Hypothalamus (tissue), 51 donors: ENCODE measurements around the gene GMDS.

Experiments used
- DNase-seq, 51 donors: peaks; one replicate each; lab custom pipeline; 2025; lab: John Stamatoyannopoulos, UW

GMDS gene

DNA sequence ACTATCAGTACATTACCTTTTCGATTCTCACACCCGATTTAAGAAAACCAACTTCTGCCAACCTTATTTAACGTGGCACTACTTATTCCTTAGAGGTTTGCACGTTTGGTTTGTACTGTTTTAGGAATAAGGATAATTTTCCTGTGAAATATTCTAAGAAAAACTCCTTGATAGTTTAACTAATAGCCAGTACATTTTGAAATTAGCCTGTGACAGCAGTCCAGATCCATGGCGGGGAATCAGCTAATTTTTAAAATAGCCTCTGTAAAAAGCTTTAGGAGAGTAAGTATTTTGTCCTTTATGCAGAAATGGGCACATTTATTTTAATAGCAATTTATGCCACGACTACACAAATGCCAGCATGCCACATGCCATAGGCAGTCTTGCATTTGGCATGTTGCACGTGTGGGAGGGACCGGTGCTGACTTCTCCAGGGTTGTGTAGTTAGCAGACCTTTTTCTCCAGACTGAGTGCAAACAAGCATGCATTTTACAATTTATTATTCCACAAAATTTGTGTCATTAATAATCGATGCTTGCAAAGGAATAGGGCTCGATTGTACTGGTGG, 629.5 kb downstream of the GMDS start:
- DNase-seq = no peak

DNA sequence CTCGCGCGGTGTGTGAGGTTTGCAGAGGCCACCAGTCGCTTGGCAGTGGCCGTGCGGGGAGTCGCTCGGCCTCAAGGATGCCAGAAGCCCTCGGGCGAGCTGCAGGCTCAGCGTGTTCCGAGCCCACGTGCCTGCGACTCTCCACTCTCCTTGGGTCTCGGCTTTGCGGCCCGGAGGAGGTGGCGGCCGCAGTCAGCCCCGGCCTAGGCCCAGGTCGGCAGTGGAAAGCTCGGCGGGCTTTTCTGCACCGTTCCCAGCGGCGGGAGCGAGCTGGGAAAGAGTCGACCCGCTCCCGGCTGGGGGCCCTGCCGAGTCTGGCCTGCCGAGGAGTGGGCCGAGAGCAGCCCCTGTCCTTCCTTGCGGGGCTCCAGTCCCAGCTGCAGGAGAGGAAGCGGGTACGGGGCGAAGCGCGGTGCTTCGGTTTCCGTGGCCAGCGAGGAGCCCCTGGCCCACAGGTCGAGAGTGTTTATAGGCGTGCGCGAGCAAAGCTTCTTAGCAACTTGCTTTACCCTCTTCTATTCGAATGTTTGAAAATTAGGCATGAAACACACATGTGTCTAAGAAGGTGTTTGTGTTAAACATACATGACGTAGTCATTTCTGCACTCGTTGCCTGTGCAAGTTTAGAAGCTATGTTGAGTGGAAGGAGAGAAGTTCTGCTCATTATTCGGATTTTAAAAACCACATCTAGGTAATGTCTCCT, 630.1 kb downstream of the GMDS start:
- DNase-seq = no peak

- no peak for DNase-seq
These were observed 630.8 kb downstream of the GMDS start for GRCh38 chr6:1614448-1615150.

DNA sequence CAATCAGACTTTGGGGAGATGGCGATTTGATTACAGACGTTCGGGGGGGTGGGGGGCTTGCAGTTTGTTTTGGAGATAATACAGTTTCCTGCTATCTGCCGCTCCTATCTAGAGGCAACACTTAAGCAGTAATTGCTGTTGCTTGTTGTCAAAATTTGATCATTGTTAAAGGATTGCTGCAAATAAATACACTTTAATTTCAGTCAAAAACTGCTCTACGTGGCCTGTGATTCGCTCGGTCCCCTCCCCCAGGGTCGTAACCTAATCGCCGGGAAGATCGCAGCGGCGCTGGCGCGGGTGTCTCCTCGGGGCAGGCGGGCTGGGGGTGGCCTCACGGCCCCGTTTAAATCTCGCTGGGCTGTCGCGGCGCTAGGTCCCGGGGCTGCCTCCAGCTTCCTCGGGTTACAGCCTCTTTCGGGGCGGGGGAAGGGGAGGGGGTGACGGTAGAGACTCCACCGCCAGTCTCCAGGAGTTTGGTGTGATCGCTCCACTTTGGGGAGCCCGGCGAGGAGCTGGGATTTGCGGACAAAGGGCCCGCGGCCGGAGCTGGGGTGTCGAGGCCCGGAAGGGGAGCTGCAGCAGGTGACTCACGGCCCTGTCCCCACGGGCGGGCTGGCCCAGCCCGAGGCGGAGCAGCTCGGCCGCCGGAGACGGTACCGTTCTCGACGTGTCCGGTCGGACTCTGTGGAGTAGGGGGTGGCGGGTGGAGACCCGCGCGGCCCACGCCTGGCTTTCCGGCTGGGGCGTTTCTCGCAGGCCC, 631.5 kb downstream of the GMDS start:
- DNase-seq = no peak

- DNase-seq = no peak
These were observed 632.1 kb downstream of the GMDS start for GRCh38 chr6:1613346-1613687.

- DNase-seq = no peak
These were observed 632.5 kb downstream of the GMDS start for GRCh38 chr6:1612974-1613306.

GRCh38 chr6:1612299-1612973, 633.0 kb downstream of the GMDS start:
- DNase-seq = no peak

DNA sequence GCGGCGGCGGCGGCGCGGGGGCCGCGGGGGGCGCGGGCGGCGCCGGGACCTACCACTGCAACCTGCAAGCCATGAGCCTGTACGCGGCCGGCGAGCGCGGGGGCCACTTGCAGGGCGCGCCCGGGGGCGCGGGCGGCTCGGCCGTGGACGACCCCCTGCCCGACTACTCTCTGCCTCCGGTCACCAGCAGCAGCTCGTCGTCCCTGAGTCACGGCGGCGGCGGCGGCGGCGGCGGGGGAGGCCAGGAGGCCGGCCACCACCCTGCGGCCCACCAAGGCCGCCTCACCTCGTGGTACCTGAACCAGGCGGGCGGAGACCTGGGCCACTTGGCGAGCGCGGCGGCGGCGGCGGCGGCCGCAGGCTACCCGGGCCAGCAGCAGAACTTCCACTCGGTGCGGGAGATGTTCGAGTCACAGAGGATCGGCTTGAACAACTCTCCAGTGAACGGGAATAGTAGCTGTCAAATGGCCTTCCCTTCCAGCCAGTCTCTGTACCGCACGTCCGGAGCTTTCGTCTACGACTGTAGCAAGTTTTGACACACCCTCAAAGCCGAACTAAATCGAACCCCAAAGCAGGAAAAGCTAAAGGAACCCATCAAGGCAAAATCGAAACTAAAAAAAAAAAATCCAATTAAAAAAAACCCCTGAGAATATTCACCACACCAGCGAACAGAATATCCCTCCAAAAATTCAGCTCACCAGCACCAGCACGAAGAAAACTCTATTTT, 633.7 kb downstream of the GMDS start:
- no peak for DNase-seq

DNA sequence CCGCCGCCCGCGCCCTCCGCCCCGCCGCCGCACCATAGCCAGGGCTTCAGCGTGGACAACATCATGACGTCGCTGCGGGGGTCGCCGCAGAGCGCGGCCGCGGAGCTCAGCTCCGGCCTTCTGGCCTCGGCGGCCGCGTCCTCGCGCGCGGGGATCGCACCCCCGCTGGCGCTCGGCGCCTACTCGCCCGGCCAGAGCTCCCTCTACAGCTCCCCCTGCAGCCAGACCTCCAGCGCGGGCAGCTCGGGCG, 634.2 kb downstream of the GMDS start:
- DNase-seq = no peak

DNA sequence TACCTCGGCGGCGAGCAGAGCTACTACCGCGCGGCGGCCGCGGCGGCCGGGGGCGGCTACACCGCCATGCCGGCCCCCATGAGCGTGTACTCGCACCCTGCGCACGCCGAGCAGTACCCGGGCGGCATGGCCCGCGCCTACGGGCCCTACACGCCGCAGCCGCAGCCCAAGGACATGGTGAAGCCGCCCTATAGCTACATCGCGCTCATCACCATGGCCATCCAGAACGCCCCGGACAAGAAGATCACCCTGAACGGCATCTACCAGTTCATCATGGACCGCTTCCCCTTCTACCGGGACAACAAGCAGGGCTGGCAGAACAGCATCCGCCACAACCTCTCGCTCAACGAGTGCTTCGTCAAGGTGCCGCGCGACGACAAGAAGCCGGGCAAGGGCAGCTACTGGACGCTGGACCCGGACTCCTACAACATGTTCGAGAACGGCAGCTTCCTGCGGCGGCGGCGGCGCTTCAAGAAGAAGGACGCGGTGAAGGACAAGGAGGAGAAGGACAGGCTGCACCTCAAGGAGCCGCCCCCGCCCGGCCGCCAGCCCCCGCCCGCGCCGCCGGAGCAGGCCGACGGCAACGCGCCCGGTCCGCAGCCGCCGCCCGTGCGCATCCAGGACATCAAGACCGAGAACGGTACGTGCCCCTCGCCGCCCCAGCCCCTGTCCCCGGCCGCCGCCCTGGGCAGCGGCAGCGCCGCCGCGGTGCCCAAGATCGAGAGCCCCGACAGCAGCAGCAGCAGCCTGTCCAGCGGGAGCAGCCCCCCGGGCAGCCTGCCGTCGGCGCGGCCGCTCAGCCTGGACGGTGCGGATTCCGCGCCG, 634.7 kb downstream of the GMDS start:
- DNase-seq = no peak

DNA sequence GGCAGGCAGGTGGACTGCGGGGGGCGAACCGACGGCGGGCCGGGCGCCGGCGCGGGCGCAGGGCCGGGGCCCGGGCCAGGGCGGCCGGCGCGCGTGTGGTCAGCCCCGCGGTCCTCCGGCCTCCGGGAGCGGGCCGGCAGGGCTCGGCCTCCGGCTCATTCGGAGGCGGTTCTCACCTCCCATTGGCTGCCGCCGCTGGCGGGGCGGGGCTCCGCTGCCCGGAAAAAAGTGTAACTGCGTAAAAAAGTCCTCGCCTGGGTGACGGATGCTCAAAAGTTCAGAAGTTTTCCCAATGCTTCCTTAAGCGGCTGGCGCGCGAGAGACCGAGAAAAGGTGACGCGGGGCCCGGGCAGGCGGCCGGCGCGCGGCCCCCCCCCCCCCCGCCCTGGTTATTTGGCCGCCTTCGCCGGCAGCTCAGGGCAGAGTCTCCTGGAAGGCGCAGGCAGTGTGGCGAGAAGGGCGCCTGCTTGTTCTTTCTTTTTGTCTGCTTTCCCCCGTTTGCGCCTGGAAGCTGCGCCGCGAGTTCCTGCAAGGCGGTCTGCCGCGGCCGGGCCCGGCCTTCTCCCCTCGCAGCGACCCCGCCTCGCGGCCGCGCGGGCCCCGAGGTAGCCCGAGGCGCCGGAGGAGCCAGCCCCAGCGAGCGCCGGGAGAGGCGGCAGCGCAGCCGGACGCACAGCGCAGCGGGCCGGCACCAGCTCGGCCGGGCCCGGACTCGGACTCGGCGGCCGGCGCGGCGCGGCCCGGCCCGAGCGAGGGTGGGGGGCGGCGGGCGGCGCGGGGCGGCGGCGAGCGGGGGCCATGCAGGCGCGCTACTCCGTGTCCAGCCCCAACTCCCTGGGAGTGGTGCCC, 635.5 kb downstream of the GMDS start, which contains the start of gene FOXC1:
Gene FOXC1 (plus strand): TSS at position 268 of the 849 bp plus-strand sequence. CDS start 531 bp downstream, at position 799.
- peak in 26 of 51 donors; percentile 8 to 50 (median 22) for DNase-seq

DNA sequence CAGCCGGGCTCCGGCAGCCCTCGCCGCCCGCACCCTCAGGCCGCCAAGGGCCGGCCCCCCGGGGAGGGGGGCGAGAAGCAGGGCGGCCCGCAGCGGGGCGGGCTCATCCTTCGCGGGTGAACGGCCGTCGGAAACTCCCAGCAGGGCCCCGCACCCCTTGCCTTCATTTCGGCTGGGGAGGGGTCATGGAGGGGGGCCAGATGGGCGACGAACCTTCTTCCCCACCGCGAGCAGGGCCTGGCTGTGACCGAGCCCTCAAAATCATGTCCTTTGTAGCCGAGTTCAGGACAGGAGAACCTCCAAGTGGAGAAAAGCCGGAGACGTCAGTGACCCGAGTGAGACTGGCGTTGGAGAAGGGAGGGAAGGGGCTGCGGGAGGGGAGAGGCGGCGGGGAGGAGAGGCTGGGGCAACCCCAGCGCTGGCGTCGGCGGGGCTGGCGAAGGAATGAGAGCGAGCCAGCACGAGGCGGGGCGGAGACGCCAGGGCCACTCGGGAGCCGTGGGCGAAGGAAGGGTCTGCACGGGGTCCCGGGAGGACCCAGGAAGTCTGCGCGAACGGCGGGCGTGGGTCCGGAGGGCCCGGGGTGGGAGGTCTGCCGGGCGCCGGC, 636.3 kb downstream of the GMDS start:
- DNase-seq = no peak

GRCh38 chr6:1608222-1609040, 637.0 kb downstream of the GMDS start:
- no peak for DNase-seq

GRCh38 chr6:1607516-1608221, 637.7 kb downstream of the GMDS start:
- DNase-seq = no peak

GRCh38 chr6:1606780-1607515, 638.5 kb downstream of the GMDS start:
- no peak for DNase-seq
